IMR-90 (cell line): Measurements from ENCODE around the gene PNO1. TPM values are rescaled to one million over a fixed set of nuclear protein-coding genes. Genes with fewer than 3 reads are reported as not detected.
A peak's percentile ranks its signal among the peaks of the same experiment; 100 is the strongest.

Source experiments
- ATAC-seq: fragments of 200-7000 bp; cut with Tn5 transposase; 2 replicates; pipeline ENCODE4 v1.9.1; 2020; ENCODE audit warnings: low read depth, mild to moderate bottlenecking, moderate library complexity
- Bru-seq: library from RNA; stranded (reverse); fragments of 400-500 nt; gene quantifications from one replicate; lab custom pipeline; 2021; lab: Mats Ljungman, UMichigan
- BruChase-seq, 2 experiments: library from RNA; stranded (reverse); fragments of 400-500 nt; gene quantifications; one replicate each; lab custom pipeline; 2021; lab: Mats Ljungman, UMichigan
- BruUV-seq: library from RNA; stranded (reverse); fragments of 400-500 nt; replicated peaks from 2 replicates; lab custom pipeline; 2021; lab: Mats Ljungman, UMichigan
- CTCF ChIA-PET: fragments of 300-600 bp; formaldehyde crosslinking; extraction: SDS; loops from one replicate; lab custom pipeline; 2021; ENCODE audit warnings: antibody characterized with exemption; lab: Yijun Ruan, JAX
- POLR2A ChIA-PET: fragments of 300-600 bp; sonication (Branson Sonifier 250); formaldehyde crosslinking; loops from one replicate; lab custom pipeline; 2022; ENCODE audit warnings: antibody characterized with exemption; ENCODE audit not compliant: unreplicated experiment; lab: Charles Lee
- DNase-seq: peaks from one replicate; pipeline ENCODE4 v3.0.0; 2013
- H2AFZ ChIP-seq: replicated peaks from 2 replicates; pipeline ENCODE3; 2013; ENCODE audit warnings: low read length, mild to moderate bottlenecking; ENCODE audit not compliant: poor library complexity
- H2AK5ac ChIP-seq: 2 replicates; pipeline ENCODE4 v1.6.1; 2013; ENCODE audit warnings: low read depth, low read length, inconsistent platforms
- H2AK9ac ChIP-seq: replicated peaks from 2 replicates; pipeline ENCODE3; 2013; ENCODE audit warnings: mild to moderate bottlenecking, low read depth, low read length, moderate library complexity; ENCODE audit not compliant: poor library complexity
- H2BK120ac ChIP-seq: 2 replicates; pipeline ENCODE4 v1.6.1; 2013; ENCODE audit warnings: low read depth, low read length, inconsistent platforms
- H2BK15ac ChIP-seq: 3 replicates; pipeline ENCODE4 v1.6.1; 2013; ENCODE audit warnings: low read depth, low read length, inconsistent platforms
- H2BK20ac ChIP-seq: 2 replicates; pipeline ENCODE4 v1.6.1; 2013; ENCODE audit warnings: low read depth, mild to moderate bottlenecking, inconsistent platforms, low read length, moderate library complexity
- H2BK5ac ChIP-seq: 2 replicates; pipeline ENCODE4 v1.6.1; 2013; ENCODE audit warnings: mild to moderate bottlenecking, low read depth, low read length, inconsistent platforms; ENCODE audit not compliant: poor library complexity, severe bottlenecking
- H3K14ac ChIP-seq: replicated peaks from 2 replicates; pipeline ENCODE4 v1.6.1; 2013; ENCODE audit warnings: low read depth, low read length, inconsistent platforms
- H3K18ac ChIP-seq: 2 replicates; pipeline ENCODE4 v1.6.1; 2013; ENCODE audit warnings: low read depth, low read length, control low read depth
- H3K23ac ChIP-seq: 2 replicates; pipeline ENCODE4 v1.6.1; 2013; ENCODE audit warnings: low read depth, low read length, inconsistent platforms
- H3K27ac ChIP-seq: 2 replicates; pipeline ENCODE4 v1.5.1; 2013; ENCODE audit warnings: mild to moderate bottlenecking, control low read depth, low read length; ENCODE audit not compliant: insufficient read depth
- H3K27me3 ChIP-seq: 2 replicates; pipeline ENCODE4 v1.6.1; 2013; ENCODE audit warnings: low read length; ENCODE audit not compliant: control insufficient read depth, insufficient read depth
- H3K36me3 ChIP-seq: 2 replicates; pipeline ENCODE4 v1.6.1; 2013; ENCODE audit warnings: low read length, mixed read lengths; ENCODE audit not compliant: control insufficient read depth, insufficient read depth
- H3K4ac ChIP-seq: 2 replicates; pipeline ENCODE4 v1.6.1; 2013; ENCODE audit warnings: low read depth, low read length, inconsistent platforms
- H3K4me1 ChIP-seq: 2 replicates; pipeline ENCODE4 v1.6.1; 2013; ENCODE audit warnings: low read length, mixed read lengths; ENCODE audit not compliant: control insufficient read depth, insufficient read depth
- H3K4me2 ChIP-seq: 2 replicates; pipeline ENCODE4 v1.6.1; 2013; ENCODE audit warnings: low read depth, mild to moderate bottlenecking, control low read depth, low read length, moderate library complexity
- H3K4me3 ChIP-seq: 2 replicates; pipeline ENCODE4 v1.5.1; 2013; ENCODE audit warnings: low read depth, mild to moderate bottlenecking, control low read depth, low read length, moderate library complexity; ENCODE audit not compliant: insufficient read depth
- H3K56ac ChIP-seq: 2 replicates; pipeline ENCODE4 v1.6.1; 2013; ENCODE audit warnings: low read length, inconsistent platforms; ENCODE audit not compliant: insufficient read depth; ENCODE audit errors: extremely low read depth
- H3K79me1 ChIP-seq, 2 experiments: 2 replicates each; pipeline ENCODE4 v1.6.1; 2013; ENCODE audit warnings: low read length in 2 of 2, inconsistent platforms in 1 of 2, low read depth in 1 of 2
- H3K9ac ChIP-seq: 2 replicates; pipeline ENCODE4 v1.6.1; 2013; ENCODE audit warnings: low read depth, low read length, control low read depth
- H3K9me1 ChIP-seq: 2 replicates; pipeline ENCODE4 v1.6.1; 2013; ENCODE audit warnings: low read length, inconsistent platforms; ENCODE audit not compliant: insufficient read depth
- H3K9me3 ChIP-seq: 2 replicates; pipeline ENCODE4 v1.6.1; 2013; ENCODE audit warnings: low read length; ENCODE audit not compliant: control insufficient read depth, insufficient read depth
- H4K20me1 ChIP-seq: 2 replicates; pipeline ENCODE4 v1.6.1; 2013; ENCODE audit warnings: low read length, inconsistent platforms; ENCODE audit not compliant: insufficient read depth
- H4K5ac ChIP-seq: 2 replicates; pipeline ENCODE4 v1.6.1; 2013; ENCODE audit warnings: mild to moderate bottlenecking, low read depth, low read length, control low read depth
- H4K8ac ChIP-seq, 2 experiments: 2 replicates each; pipeline ENCODE4 v1.6.1; 2013; ENCODE audit warnings: low read depth in 2 of 2, low read length in 2 of 2, control low read depth in 1 of 2, inconsistent platforms in 1 of 2
- H4K91ac ChIP-seq: 2 replicates; pipeline ENCODE4 v1.6.1; 2013; ENCODE audit warnings: low read depth, low read length, inconsistent platforms; ENCODE audit not compliant: insufficient read depth
- BHLHE40 ChIP-seq: fragments of 150-350 bp; IDR thresholded peaks from 2 replicates; pipeline ENCODE4 v1.6.1; 2016; ENCODE audit warnings: mild to moderate bottlenecking, low read depth, low read length
- CHD1 ChIP-seq: IDR thresholded peaks from 2 replicates; pipeline ENCODE4 v1.6.1; 2012; ENCODE audit warnings: low read depth, low read length, improper control_type of control experiment
- FOS ChIP-seq: fragments of 150-350 bp; IDR thresholded peaks from 2 replicates; pipeline ENCODE4 v1.6.1; 2016; ENCODE audit warnings: low read depth, low read length
- MAZ ChIP-seq: IDR thresholded peaks from 2 replicates; pipeline ENCODE4 v1.6.1; 2012; ENCODE audit warnings: low read depth, mild to moderate bottlenecking, low read length, improper control_type of control experiment, moderate library complexity, borderline replicate concordance
- MXI1 ChIP-seq: IDR thresholded peaks from 2 replicates; pipeline ENCODE4 v1.6.1; 2012; ENCODE audit warnings: low read depth, mild to moderate bottlenecking, low read length, moderate library complexity, borderline replicate concordance
- POLR2A ChIP-seq: IDR thresholded peaks from 2 replicates; pipeline ENCODE4 v1.6.1; 2012; ENCODE audit warnings: mild to moderate bottlenecking, low read depth, low read length
- RAD21 ChIP-seq: IDR thresholded peaks from 2 replicates; pipeline ENCODE4 v1.6.1; 2012; ENCODE audit warnings: low read length, improper control_type of control experiment
- SMC3 ChIP-seq: fragments of 150-350 bp; IDR thresholded peaks from 2 replicates; pipeline ENCODE4 v1.6.1; 2016; ENCODE audit warnings: low read depth, mild to moderate bottlenecking, antibody characterized with exemption, low read length, moderate library complexity
- WGBS, 2 experiments: methylation state at CpG; one replicate each; pipeline versions ENCODE4 v1.1.5 to v1.1.7; 2013; ENCODE audit warnings: missing lambda C conversion rate in 2 of 2; ENCODE audit not compliant: insufficient read length in 1 of 2; ENCODE audit errors: extremely low coverage in 2 of 2; 5-methylcytosine and 5-hydroxymethylcytosine counted together
- dilution Hi-C: fragments of 300-500 bp; cut with HindIII; formaldehyde crosslinking; loops from one replicate; pipeline ENCODE4 v1.14.3; 2018; ENCODE audit warnings: low sequenced_read_pairs; ENCODE audit not compliant: unreplicated experiment
- in situ Hi-C: fragments of 300-500 bp; cut with MboI; formaldehyde crosslinking; loops from 3 replicates; pipeline ENCODE4 v1.14.3; 2019; ENCODE audit warnings: low sequenced_read_pairs, inconsistent platforms, mixed read lengths
- intact Hi-C: fragments of 100-400 bp; cut with micrococcal nuclease; formaldehyde crosslinking; loops from 2 replicates; pipeline ENCODE4 v1.10.0; 2022
- long read RNA-seq: library from polyadenylated mRNA; unstranded; transcript quantifications from one replicate; pipeline ENCODE4 v2.0.0, GENCODE V29; 2021; ENCODE audit not compliant: unreplicated experiment
- polyA plus RNA-seq, 3 experiments: library from polyadenylated mRNA; depleted of rRNA; stranded (reverse); fragments of >200 nt; gene quantifications; 2 replicates each; pipeline ENCODE4 v1.2.3, GENCODE V29; 2012; ENCODE audit warnings: low replicate concordance in 1 of 3
- total RNA-seq: library from RNA; depleted of rRNA; stranded (reverse); fragments of >200 nt; gene quantifications from 2 replicates; pipeline ENCODE4 v1.2.3, GENCODE V29; 2012; rRNA removed
- TF ChIP-seq, protein P1 (sequence below): fragments of 150-350 bp; IDR thresholded peaks from 2 replicates; pipeline ENCODE4 v1.6.1; 2017; ENCODE audit warnings: mild to moderate bottlenecking, antibody characterized with exemption, low read length, low read depth

Gene PNO1
- 14.7 and 25.8 TPM in 2 replicates for total RNA-seq
- 12.6 and 12.8 TPM in 2 replicates for polyA plus RNA-seq (2012; rRNA removed)
- 2.6 and 3.9 TPM in 2 replicates for polyA plus RNA-seq (2012; cell fraction: cytosol; rRNA removed)
- polyA plus RNA-seq (2012; cell fraction: nucleus; rRNA removed; ENCODE audit: low replicate concordance) = 1.2 and 4.0 TPM in 2 replicates
- percentile 81 among the genes with signal in this experiment for Bru-seq, nascent RNA
- BruChase-seq, experiment 1, labeled RNA remaining after a 6-hour chase = percentile 67 among the genes with signal in this experiment
- percentile 64 among the genes with signal in this experiment for BruChase-seq, experiment 2, labeled RNA remaining after a 2-hour chase
- long read RNA-seq, transcript PNO1-201 (7 exons, 2,286 nt) = major isoform, 54 of 63 reads
- long read RNA-seq, partial matches to known transcripts = 4 of 63 reads
- long read RNA-seq, other reads (novel, unspliced or antisense) = 5 of 63 reads

- ChIA-PET CTCF (interaction anchor here (1.0 to 1.4 kb wide), 2 partner anchors 36 to 125 kb away, joined by 4 to 6 read pairs; no protein-coding TSS in a partner anchor), POLR2A (no interaction called here)
- Histone ChIP-seq H3K79me1 (peaks cover 10 to 47% of the 10 kb centered on the region in 2 experiments), H3K36me3 (peaks cover 1% of the 10 kb centered on the region; the same call in 1 of the 2 replicates), H3K18ac (peak within 1 kb of the TSS; percentile 96), H3K56ac (peak within 1 kb of the TSS; percentile 100), H2BK15ac (peak within 1 kb of the TSS; percentile 96; the same call in 2 of the 3 replicates), H4K5ac (peak within 1 kb of the TSS; percentile 93), H2AK5ac (peak within 1 kb of the TSS; percentile 94), H2BK5ac (peak within 1 kb of the TSS; percentile 99), H3K4me3 (peak within 1 kb of the TSS; percentile 75), H2AK9ac (peak within 1 kb of the TSS; percentile 97), H3K4ac (peak within 1 kb of the TSS; percentile 100), H4K91ac (peak within 1 kb of the TSS; percentile 100), H3K4me2 (peak within 1 kb of the TSS; percentile 98), H3K23ac (peak within 1 kb of the TSS; percentile 100), H2AFZ (peak within 1 kb of the TSS; percentile 98), H3K9ac (peak within 1 kb of the TSS; percentile 93), H4K8ac (peak within 1 kb of the TSS; percentile 56 to 96), H3K4me1 (no peaks in the 10 kb centered on the region), H3K14ac (peak within 1 kb of the TSS; percentile 100), H3K27me3 (no peaks in the 10 kb centered on the region), H3K27ac (peak within 1 kb of the TSS; percentile 89), H3K9me3 (no peaks in the 10 kb centered on the region), H2BK120ac (peak within 1 kb of the TSS; percentile 100), H2BK20ac (peak within 1 kb of the TSS; percentile 99), H3K9me1 (no peaks in the 10 kb centered on the region), H4K20me1 (no peaks in the 10 kb centered on the region)
- WGBS, 2 experiments = 0% methylated on average over 13 of the region's 44 CpGs; no CpG with 5 or more reads in 1 of the 2 experiments
- intact Hi-C loops (loop anchor here (1.0 to 5.0 kb wide), 2 partner anchors 35 to 95 kb away; partner anchors contain the start of gene PPP3R1), dilution Hi-C loops (no loop called here), in situ Hi-C loops (no loop called here)
- TF ChIP-seq RAD21 (peak; percentile 11; the same call in 1 of the 2 replicates), FOS (no peak), BHLHE40 (peak; percentile 89), POLR2A (peak; percentile 91), CHD1 (peak; percentile 76; the same call in 1 of the 2 replicates), MXI1 (peak; percentile 100), MAZ (peak; percentile 95), SMC3 (no peak)
- TF ChIP-seq, protein P1, sequence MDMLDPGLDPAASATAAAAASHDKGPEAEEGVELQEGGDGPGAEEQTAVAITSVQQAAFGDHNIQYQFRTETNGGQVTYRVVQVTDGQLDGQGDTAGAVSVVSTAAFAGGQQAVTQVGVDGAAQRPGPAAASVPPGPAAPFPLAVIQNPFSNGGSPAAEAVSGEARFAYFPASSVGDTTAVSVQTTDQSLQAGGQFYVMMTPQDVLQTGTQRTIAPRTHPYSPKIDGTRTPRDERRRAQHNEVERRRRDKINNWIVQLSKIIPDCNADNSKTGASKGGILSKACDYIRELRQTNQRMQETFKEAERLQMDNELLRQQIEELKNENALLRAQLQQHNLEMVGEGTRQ = peak; percentile 64
- peak; percentile 98 for ATAC-seq
- no TSS peak for BruUV-seq
- DNase-seq = peak; percentile 95
Measured at GRCh38 chr2:68157402-68158133, at the start of gene PNO1. PNO1 (plus strand) TSS chr2:68157888; CDS start chr2:68157935, 47 bp downstream.
